HG03196 (cell line): ENCODE results near the gene ADAMTSL5.
"Not testable (repeated sequence)": the region's sequence is repeated elsewhere in the genome, so short reads cannot be mapped to it uniquely, and the experiment has no call there.

Experiments
- ATAC-seq: cut with Tn5 transposase; IDR thresholded peaks from one replicate; pipeline ENCODE4 v1.9.1; 2021; ENCODE audit not compliant: unreplicated experiment

ADAMTSL5 gene

DNA sequence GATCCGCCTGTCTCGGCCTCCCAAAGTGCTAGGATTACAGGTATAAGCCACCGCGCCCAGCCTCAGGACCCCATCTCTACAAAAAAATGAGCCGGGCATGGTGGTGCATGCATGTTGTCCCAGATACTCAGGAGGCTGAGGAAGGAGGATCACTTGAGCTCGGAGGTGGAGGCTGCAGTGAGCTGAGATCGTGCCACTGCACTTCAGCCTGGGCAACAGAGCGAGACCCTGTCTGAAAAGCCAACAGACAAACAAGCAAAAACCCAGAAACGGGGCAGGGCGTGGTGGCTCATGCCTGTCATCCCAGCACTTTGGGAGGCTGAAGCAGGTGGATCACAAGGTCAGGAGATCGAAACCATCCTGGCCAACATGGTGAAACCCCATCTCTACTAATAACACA lies 18.0 kb upstream of the ADAMTSL5 start:
- not testable (repeated sequence) for ATAC-seq

- ATAC-seq, result no peak
These were observed 16.6 kb upstream of the ADAMTSL5 start for GRCh38 chr19:1529430-1529816.

DNA sequence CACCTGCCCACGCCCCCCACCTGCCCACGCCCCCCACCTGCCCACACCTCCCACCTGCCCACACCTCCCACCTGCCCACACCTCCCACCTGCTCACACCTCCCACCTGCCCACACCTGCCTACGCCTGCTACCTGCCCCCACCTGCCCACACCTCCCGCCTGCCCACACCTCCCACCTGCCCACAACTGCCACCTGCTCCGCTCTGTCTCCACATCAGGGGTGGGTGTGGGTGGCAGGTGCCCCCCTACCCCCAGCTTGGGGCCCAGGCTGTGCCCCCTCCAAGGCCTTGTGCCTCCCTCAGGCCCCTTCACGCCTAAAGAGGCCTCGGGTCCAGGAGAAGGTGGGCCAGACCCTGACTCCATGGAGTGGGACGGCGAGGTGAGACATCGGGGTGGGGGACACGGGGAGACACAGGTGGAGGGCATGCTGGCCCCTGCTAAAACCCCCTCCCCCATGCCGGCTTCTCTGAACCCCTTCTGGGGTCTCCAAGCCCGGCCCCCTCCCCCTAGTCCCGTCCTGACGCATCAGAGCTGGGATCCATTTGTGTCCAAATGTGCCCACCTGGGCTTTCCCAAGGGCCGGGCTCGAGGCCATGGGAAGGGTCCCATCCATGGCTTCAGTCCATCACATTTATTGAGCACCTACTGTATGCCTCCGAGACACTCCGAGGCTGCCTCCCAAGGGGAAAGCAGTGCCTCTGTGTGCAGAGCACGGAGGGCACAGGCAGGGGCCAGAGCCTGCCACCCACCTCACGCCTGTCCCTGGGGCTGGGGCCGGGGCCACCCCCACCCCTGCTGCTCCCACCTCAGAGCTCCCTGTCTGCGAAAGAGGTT lies 16.0 kb upstream of the ADAMTSL5 start:
- ATAC-seq, result no peak

- ATAC-seq, result no peak
These were observed 15.0 kb upstream of the ADAMTSL5 start for GRCh38 chr19:1527650-1528309.

- ATAC-seq, result no peak
These were observed 14.3 kb upstream of the ADAMTSL5 start for GRCh38 chr19:1526979-1527649.

GRCh38 chr19:1526066-1526778 lies 13.4 kb upstream of the ADAMTSL5 start:
- no peak for ATAC-seq

DNA sequence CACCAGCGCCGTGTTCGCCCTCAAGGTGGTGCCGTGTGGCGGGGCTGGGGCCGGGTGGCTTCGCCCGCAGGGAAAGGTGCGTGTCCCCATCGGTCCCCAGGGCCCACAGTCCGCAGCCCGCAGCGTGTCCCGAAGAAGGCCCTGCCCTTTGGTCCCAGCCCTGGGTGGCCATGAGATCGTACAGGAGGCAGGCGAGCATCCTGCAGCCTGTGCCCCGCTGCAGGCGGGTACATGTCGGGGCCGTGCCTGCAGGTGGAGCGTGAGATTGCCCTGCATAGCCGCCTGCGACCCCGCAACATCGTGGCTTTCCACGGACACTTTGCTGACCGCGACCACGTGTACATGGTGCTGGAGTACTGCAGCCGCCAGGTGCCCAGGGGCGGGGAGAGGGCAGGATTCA lies 12.5 kb upstream of the ADAMTSL5 start:
- ATAC-seq, result no peak

GRCh38 chr19:1524972-1525325 lies 12.1 kb upstream of the ADAMTSL5 start:
- no peak for ATAC-seq

GRCh38 chr19:1524287-1524971 lies 11.6 kb upstream of the ADAMTSL5 start:
- no peak for ATAC-seq

DNA sequence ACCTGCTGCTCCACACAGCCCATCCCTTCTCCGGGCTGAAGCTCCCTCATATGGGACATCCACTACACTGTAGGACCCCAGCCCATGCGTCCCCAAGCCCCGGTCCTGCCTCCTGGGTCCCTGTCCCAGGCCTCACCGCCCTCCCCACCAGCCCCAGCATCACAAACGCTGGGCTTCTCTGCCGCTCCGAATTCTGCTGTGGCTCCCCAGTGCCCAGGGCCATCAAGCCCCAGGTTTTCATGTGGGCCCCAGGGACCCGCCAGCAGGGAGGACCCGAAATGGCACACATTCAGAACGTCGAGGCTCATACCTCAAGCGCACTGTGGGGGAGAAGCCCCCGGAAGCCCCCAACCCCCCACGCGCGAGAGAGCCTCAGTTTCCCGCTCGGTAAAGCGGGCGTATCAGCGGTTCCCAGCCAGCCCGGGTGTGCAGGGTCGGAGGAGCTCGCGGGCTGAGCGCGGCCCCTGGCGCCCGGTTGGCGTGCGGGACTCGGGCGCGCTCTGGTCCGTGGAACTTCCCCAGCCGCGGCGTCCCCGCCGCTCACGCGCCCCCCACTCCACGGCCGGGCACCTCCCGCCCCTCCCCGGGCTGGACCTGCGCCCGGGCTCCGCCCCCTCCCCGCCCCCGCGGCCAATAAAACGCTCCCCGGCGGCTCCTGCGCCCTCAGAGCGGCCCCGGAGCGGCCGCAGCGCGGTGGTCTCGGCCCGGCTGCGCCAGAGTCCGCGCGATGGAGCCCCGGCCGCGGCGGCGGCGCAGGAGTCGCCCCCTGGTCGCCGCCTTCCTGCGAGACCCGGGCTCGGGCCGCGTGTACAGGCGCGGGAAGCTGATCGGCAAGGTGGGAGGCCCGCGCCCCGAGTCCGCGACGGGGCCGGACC lies 10.8 kb upstream of the ADAMTSL5 start, which contains the start of gene PLK5:
Gene PLK5 (plus strand): TSS at position 666 of the 875 bp plus-strand sequence. CDS start 2,920 bp downstream, outside the sequence.
- ATAC-seq, result no peak

GRCh38 chr19:1522838-1523237 lies 10.0 kb upstream of the ADAMTSL5 start:
- no peak for ATAC-seq

DNA sequence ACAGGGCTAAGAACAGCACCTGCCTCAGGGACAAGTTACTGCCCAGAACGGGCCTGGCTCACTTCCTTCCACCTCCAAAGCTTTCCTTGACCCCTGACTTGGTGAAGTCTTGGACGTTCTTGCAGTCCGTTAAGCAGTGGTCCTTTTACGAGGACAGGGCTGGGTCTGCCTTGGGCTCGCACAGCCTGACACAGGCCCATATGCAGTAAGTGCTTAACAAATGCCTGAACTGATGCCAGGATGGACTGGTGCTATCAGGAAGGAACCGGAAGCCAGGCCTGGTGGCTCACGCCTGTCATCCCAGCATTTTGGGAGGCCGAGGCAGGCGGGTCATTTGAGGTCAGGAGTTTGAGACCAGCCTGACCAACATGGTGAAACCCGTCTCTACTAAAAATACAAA lies 9.2 kb upstream of the ADAMTSL5 start:
- no peak for ATAC-seq

DNA sequence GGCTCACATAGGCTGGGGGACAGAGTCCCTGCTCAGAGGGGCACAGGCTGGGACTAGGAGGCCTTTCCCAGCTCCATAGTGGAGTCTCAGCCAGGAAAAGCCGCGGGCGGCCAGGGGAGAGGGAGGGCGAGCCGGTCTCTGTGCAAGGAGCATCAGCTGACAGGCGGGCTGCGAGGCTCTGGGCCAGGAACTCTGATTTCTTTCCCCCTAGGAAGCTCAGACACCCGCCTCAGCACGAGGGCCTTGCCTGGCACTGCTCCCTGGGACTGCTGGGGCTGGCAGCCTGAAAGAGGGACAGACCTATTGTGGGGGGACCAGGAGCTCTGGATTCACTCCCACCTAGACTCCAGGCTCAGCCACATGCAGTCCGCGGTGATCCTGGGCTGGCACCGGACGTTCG lies 8.8 kb upstream of the ADAMTSL5 start:
- no peak for ATAC-seq

- ATAC-seq, result no peak
These were observed 7.5 kb upstream of the ADAMTSL5 start for GRCh38 chr19:1520203-1520780.

DNA sequence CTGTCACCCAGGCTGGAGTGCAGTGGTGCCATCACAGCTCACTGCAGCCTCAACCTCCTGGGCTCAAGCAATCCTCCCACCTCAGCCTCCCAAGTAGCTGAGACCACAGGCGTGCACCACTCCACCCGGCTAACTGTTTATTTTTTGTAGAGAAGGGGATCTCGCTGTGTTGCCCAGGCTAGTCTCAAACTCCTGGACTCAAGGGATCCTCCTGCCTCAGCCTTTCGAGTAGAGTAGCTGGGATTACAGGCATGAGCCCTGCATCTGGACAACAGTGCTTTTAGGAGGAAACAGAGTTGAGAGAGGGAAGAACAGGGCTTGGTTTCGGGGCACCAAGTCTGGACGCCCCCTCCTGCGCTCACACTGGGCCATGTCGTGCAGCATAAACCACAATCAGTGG lies 7.0 kb upstream of the ADAMTSL5 start:
- ATAC-seq, result not testable (repeated sequence)

DNA sequence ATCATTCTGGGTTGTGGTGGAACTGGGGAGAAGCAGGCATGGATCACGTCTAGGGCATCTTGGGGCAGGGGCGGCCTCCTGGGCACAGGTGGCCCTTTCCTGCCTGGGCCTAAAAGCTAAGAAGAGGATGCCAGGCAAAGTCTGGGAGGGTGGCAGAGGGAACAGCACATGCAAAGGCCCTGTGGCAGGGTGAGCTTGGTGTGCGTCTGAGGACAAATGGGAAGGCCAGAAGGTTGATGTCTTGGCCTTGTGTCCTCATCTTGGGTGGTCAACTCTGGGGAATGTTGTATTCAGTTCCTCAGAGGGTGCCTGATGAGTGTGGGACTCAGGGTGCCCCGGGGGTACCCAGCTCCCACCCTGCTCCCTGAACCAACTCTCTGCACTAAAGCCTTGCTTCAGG lies 5.7 kb upstream of the ADAMTSL5 start:
- ATAC-seq, result no peak

DNA sequence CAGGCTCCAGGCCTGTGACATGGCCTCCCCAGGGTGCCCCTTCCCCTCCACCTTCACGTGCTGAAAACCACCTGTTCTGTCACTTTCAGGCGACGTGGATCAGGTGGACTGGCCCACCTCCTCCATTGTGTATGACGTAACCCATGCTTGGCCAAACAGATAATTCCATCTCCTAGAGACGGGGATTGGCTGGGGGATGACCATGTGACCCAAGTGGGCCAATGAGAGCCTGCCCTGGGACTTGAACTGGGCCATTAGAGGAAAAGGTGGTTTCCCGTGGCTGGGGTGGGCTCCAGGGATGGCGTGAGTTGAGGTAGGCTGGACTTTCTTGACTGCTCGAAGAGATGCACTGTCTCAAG lies 3.6 kb upstream of the ADAMTSL5 start:
- ATAC-seq, result no peak

GRCh38 chr19:1514986-1515721 lies 2.3 kb upstream of the ADAMTSL5 start:
- no peak for ATAC-seq

DNA sequence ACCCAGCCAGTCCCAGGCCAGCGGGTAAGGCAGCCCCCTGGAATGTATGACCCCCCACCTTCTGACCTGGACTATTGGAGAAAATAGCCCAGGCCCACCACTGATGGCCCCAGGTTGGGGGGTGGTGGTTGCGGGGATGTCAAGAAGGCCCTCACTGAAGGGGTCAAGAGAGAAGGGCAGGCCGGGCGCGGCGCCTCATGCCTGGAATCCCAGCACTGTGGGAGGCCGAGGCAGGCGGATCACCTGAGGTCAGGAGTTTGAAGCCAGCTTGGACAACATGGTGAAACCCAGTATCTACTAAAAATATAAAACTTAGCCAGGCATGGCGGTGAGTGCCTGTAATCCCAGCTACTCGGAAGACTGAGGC lies 1.5 kb upstream of the ADAMTSL5 start:
- ATAC-seq, result no peak
